ENCODE results near the gene PGM5. TPM values are rescaled to one million over a fixed set of nuclear protein-coding genes. Genes with fewer than 3 reads are reported as not detected.

Gene PGM5
- total and polyA plus RNA-seq, 2 experiments from 2014 or later = 2.5 to 38.8 TPM

- Histone ChIP-seq H3K9me3 (ENCODE audit: low read depth) (no peaks in the 10 kb centered on the region), H3K9me2 (replicated peaks; ENCODE audit: insufficient read depth) (no peaks in the 10 kb centered on the region), H4K20me1 (ENCODE audit: insufficient read depth, poor library complexity, severe bottlenecking) (no peaks in the 10 kb centered on the region), H3K27me3 (no peaks in the 10 kb centered on the region), H3K36me3 (replicated peaks; ENCODE audit: insufficient read depth, low read depth) (no peaks in the 10 kb centered on the region), H3K4me1 (ENCODE audit: insufficient read depth) (peaks cover 16% of the 10 kb centered on the region), H2AFZ (no peak overlapping the region), H3K4me3 (no peak overlapping the region), H3K79me2 (no peaks in the 10 kb centered on the region), H3K27ac (no peak overlapping the region), H3K4me2 (no peak overlapping the region)
- TF ChIP-seq, protein P1, sequence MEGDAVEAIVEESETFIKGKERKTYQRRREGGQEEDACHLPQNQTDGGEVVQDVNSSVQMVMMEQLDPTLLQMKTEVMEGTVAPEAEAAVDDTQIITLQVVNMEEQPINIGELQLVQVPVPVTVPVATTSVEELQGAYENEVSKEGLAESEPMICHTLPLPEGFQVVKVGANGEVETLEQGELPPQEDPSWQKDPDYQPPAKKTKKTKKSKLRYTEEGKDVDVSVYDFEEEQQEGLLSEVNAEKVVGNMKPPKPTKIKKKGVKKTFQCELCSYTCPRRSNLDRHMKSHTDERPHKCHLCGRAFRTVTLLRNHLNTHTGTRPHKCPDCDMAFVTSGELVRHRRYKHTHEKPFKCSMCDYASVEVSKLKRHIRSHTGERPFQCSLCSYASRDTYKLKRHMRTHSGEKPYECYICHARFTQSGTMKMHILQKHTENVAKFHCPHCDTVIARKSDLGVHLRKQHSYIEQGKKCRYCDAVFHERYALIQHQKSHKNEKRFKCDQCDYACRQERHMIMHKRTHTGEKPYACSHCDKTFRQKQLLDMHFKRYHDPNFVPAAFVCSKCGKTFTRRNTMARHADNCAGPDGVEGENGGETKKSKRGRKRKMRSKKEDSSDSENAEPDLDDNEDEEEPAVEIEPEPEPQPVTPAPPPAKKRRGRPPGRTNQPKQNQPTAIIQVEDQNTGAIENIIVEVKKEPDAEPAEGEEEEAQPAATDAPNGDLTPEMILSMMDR (IDR thresholded peaks at IDR 0.05; ENCODE audit: poor library complexity) = no peak
- TF ChIP-seq EZH2phosphoT487 (IDR thresholded peaks at IDR 0.05; ENCODE audit: low read depth, severe bottlenecking, unreplicated experiment) (no peak), EZH2 (IDR thresholded peaks at IDR 0.05; ENCODE audit: borderline replicate concordance) (no peak)
- 62% methylated on average over 4 of the region's 4 CpGs for WGBS (ENCODE audit: low lambda C conversion rate, missing lambda C conversion rate)
- DNase-seq (ENCODE audit: low spot score) = no peak
Measured at GRCh38 chr9:68502279-68502678, 145.9 kb downstream of the PGM5 start.

- peaks cover 9% of the 10 kb centered on the region for H3K4me1 ChIP-seq (ENCODE audit: insufficient read depth)
- no peak overlapping the region for H2AFZ ChIP-seq
- H4K20me1 ChIP-seq (ENCODE audit: insufficient read depth, poor library complexity, severe bottlenecking) = no peaks in the 10 kb centered on the region
- H3K4me3 ChIP-seq = no peak overlapping the region
- WGBS (ENCODE audit: low lambda C conversion rate, missing lambda C conversion rate) = 87% methylated on average over 4 of the region's 4 CpGs
- H3K79me2 ChIP-seq = no peaks in the 10 kb centered on the region
- peak overlapping the region; percentile 38 for H3K27ac ChIP-seq
- H3K9me2 ChIP-seq (replicated peaks; ENCODE audit: insufficient read depth) = no peaks in the 10 kb centered on the region
- H3K36me3 ChIP-seq (replicated peaks; ENCODE audit: insufficient read depth, low read depth) = no peaks in the 10 kb centered on the region
- H3K27me3 ChIP-seq = no peaks in the 10 kb centered on the region
- no peak for TF ChIP-seq EZH2 (IDR thresholded peaks at IDR 0.05; ENCODE audit: borderline replicate concordance)
- TF ChIP-seq, protein P1 (IDR thresholded peaks at IDR 0.05; ENCODE audit: poor library complexity) = no peak
- TF ChIP-seq EZH2phosphoT487 (IDR thresholded peaks at IDR 0.05; ENCODE audit: low read depth, severe bottlenecking, unreplicated experiment) = no peak
- H3K9me3 ChIP-seq (ENCODE audit: low read depth) = no peaks in the 10 kb centered on the region
- no peak overlapping the region for H3K4me2 ChIP-seq
- no peak for DNase-seq (ENCODE audit: low spot score)
Measured at GRCh38 chr9:68505681-68506409, 149.4 kb downstream of the PGM5 start.

DNA sequence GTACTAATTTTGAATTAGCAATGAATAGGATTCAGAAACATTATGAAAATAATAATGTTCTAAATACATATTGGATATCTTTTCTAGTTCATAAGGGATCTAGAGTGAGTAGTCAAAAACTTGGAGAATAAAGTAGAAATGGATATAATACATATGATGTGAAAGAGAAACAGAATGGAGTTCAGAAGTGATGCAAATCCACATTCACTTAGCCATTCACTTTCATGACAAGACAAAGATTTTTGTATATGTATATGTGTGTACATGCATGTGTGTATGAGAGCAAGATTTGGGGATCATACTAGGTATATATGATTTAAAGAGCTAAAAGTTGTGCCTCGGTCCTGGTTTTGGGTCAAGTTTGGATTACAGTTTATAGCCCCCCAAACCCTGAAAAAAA, 150.1 kb downstream of the PGM5 start:
- peak overlapping the region; percentile 36 for H3K27ac ChIP-seq

More for the DNA sequence above, 150.1 kb downstream of the PGM5 start:
- Histone ChIP-seq H3K9me3 (ENCODE audit: low read depth) (no peaks in the 10 kb centered on the region), H3K4me1 (ENCODE audit: insufficient read depth) (peaks cover 2% of the 10 kb centered on the region), H3K9me2 (replicated peaks; ENCODE audit: insufficient read depth) (no peaks in the 10 kb centered on the region), H2AFZ (no peak overlapping the region), H3K27me3 (no peaks in the 10 kb centered on the region), H3K4me2 (no peak overlapping the region), H3K36me3 (replicated peaks; ENCODE audit: insufficient read depth, low read depth) (no peaks in the 10 kb centered on the region), H4K20me1 (ENCODE audit: insufficient read depth, poor library complexity, severe bottlenecking) (no peaks in the 10 kb centered on the region), H3K4me3 (no peak overlapping the region), H3K79me2 (no peaks in the 10 kb centered on the region)
- TF ChIP-seq, protein P1 (IDR thresholded peaks at IDR 0.05; ENCODE audit: poor library complexity) = no peak
- TF ChIP-seq EZH2 (IDR thresholded peaks at IDR 0.05; ENCODE audit: borderline replicate concordance) (no peak), EZH2phosphoT487 (IDR thresholded peaks at IDR 0.05; ENCODE audit: low read depth, severe bottlenecking, unreplicated experiment) (no peak)
- no peak for DNase-seq (ENCODE audit: low spot score)
- 100% methylated on average over 1 of the region's 1 CpG for WGBS (ENCODE audit: low lambda C conversion rate, missing lambda C conversion rate)

All from hepatocyte (in vitro differentiated cells).